Choroid plexus epithelial cell (primary cell): Measurements from ENCODE around the gene ANOS1.
A peak's percentile ranks its signal among the peaks of the same experiment; 100 is the strongest.

Experiments used
- DNase-seq: peaks from one replicate; pipeline ENCODE4 v3.0.0-alpha.2; 2010; ENCODE audit warnings: low read depth
- H3K4me3 ChIP-seq: 2 replicates; pipeline ENCODE4 v1.5.1; 2011; ENCODE audit warnings: low read depth, mild to moderate bottlenecking, control low read depth, low read length, moderate library complexity
- CTCF ChIP-seq: conservative IDR thresholded peaks from 2 replicates; pipeline ENCODE4 v1.5.1; 2011; ENCODE audit warnings: low read depth, mild to moderate bottlenecking, control low read depth, inconsistent platforms, low read length, moderate library complexity

ANOS1 gene

GRCh38 chrX:8749697-8750096, 17.8 kb upstream of the ANOS1 start:
- no peak for DNase-seq
- H3K4me3 ChIP-seq = no peak overlapping the region
- TF ChIP-seq CTCF = no peak

- DNase-seq = peak; percentile 63
- H3K4me3 ChIP-seq = no peak overlapping the region
- peak; percentile 71 for TF ChIP-seq CTCF
Observed at GRCh38 chrX:8748855-8749254, 16.9 kb upstream of the ANOS1 start.

- peak; percentile 48 for DNase-seq
- peak; percentile 78 for TF ChIP-seq CTCF
- no peak overlapping the region for H3K4me3 ChIP-seq
Observed at GRCh38 chrX:8743126-8743732, 11.3 kb upstream of the ANOS1 start.

GRCh38 chrX:8741981-8742380, 10.0 kb upstream of the ANOS1 start:
- TF ChIP-seq CTCF = no peak
- H3K4me3 ChIP-seq = no peak overlapping the region
- no peak for DNase-seq

GRCh38 chrX:8738588-8739189, 6.8 kb upstream of the ANOS1 start:
- peak; percentile 65 for TF ChIP-seq CTCF
- H3K4me3 ChIP-seq = no peak overlapping the region
- DNase-seq = peak; percentile 61

- no peak overlapping the region for H3K4me3 ChIP-seq
- no peak for DNase-seq
- no peak for TF ChIP-seq CTCF
Observed at GRCh38 chrX:8737883-8738282, 5.9 kb upstream of the ANOS1 start.
